Measurements from ENCODE around the gene TMEM145.

DNA sequence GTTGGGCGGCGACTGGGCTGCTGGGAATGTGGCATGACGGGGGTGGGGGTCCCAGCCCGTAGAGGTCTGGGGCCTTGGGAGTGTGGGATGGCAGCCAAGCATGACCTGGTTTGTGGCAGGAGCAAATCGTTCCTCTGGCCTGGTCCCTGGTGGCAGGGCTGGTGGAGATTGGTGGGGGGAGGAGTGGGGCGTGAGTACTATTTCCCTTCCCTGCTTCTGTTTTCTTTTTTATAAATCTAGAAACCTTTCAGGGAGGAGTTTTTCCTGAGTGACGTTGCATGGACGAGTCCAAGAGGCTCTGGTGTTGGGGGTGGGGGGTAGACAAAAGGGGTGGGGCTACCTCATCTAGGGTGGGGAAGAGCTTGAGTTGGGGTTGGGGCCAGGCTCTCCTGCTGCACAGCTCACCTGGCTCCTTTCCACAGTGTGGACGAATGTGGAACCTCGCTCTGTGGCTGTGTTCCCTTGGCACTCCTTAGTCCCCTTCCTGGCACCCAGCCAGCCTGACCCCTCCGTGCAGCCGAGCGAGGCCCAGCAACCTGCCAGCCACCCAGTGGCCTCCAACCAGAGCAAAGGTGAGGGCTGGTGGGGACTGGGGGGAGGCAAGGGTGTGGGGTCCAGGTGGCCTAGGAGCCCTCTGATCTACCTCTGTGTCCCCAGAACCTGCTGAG, 26.6 kb upstream of the TMEM145 start:
- TF ChIP-seq CEBPB (IDR thresholded peaks at IDR 0.05), result no peak
- TF ChIP-seq YY1 (IDR thresholded peaks at IDR 0.05; ENCODE audit: low read depth), result no peak
